K562 (cell line): Measurements from ENCODE around the gene MFSD12. TPM values are rescaled to one million over a fixed set of nuclear protein-coding genes. Genes with fewer than 3 reads are reported as not detected.

Source experiments
- ATAC-seq: fragments of 200-7000 bp; cut with Tn5 transposase; 3 replicates; pipeline ENCODE4 v1.9.1; 2020; ENCODE audit warnings: moderate library complexity
- BruUV-seq: library from RNA; stranded (reverse); fragments of 400-500 nt; replicated peaks from 2 replicates; lab custom pipeline; 2021; lab: Mats Ljungman, UMichigan
- CTCF ChIA-PET: fragments of 300-600 bp; formaldehyde crosslinking; extraction: SDS; loops from one replicate; lab custom pipeline; 2021; ENCODE audit warnings: low intra/inter-chr PET ratio; lab: Yijun Ruan, JAX
- POLR2A ChIA-PET: fragments of 300-600, 350-650 bp; sonication (Branson Sonifier 250); formaldehyde crosslinking; extraction: SDS; loops from one replicate; lab custom pipeline; 2021; ENCODE audit warnings: antibody characterized with exemption, inconsistent platforms; lab: Yijun Ruan, JAX
- DNase-seq, 4 experiments: peaks; one replicate each; pipeline versions ENCODE4 v3.0.0 to v3.0.0-alpha.2; 2011 to 2018; ENCODE audit warnings: low spot score in 3 of 4, mixed read lengths in 3 of 4; ENCODE audit errors: extremely low read depth in 1 of 4
- FAIRE-seq: peaks from 2 replicates; lab custom pipeline; 2011; peaks lifted over from hg19 to GRCh38; lab: Jason Lieb, UNC
- H2AFZ ChIP-seq: 2 replicates; pipeline ENCODE4 v1.6.0; 2011; ENCODE audit warnings: low read depth, low read length, control low read depth, inconsistent platforms
- H3K27ac ChIP-seq: fragments of 200-600 bp; 3 replicates; pipeline ENCODE4 v1.8.0; 2011; ENCODE audit warnings: low read depth, mild to moderate bottlenecking, control low read depth, inconsistent platforms, low read length, moderate library complexity, mixed read lengths; ENCODE audit errors: extremely low read depth
- H3K27me3 ChIP-seq, 2 experiments: fragments of 300-600 bp in 1 of 2; 2 replicates in 1 of 2; 3 replicates in 1 of 2; pipeline versions ENCODE4 v1.6.0 to v1.8.0; 2011; ENCODE audit warnings: inconsistent platforms in 2 of 2, low read length in 2 of 2, mild to moderate bottlenecking in 1 of 2, mixed read lengths in 1 of 2, moderate library complexity in 1 of 2; ENCODE audit not compliant: control insufficient read depth in 2 of 2, insufficient read depth in 2 of 2
- H3K36me3 ChIP-seq: fragments of 300-600 bp; 3 replicates; pipeline ENCODE4 v1.8.0; 2011; ENCODE audit warnings: mild to moderate bottlenecking, low read length, inconsistent platforms; ENCODE audit not compliant: control insufficient read depth, insufficient read depth
- H3K4me1 ChIP-seq, 2 experiments: fragments of 200-600 bp in 1 of 2; replicated peaks in 1 of 2; 2 replicates in 1 of 2; 3 replicates in 1 of 2; pipeline versions ENCODE4 v1.5.1 to v1.8.0; 2011; ENCODE audit warnings: inconsistent platforms in 2 of 2, low read length in 2 of 2, mild to moderate bottlenecking in 1 of 2, mixed read lengths in 1 of 2, moderate library complexity in 1 of 2; ENCODE audit not compliant: control insufficient read depth in 2 of 2, insufficient read depth in 2 of 2
- H3K4me2 ChIP-seq: 2 replicates; pipeline ENCODE4 v1.6.1; 2011; ENCODE audit warnings: low read length, control low read depth, inconsistent platforms, mixed read lengths; ENCODE audit not compliant: insufficient read depth
- H3K4me3 ChIP-seq: fragments of 200-600 bp; sonication (generic), shearing (Covaris generic); 2 replicates; pipeline ENCODE4 v1.5.1; 2016; ENCODE audit warnings: control low read depth, inconsistent platforms
- H3K79me2 ChIP-seq: fragments of 200-600 bp; 3 replicates; pipeline ENCODE4 v1.8.0; 2011; ENCODE audit warnings: low read length, inconsistent platforms; ENCODE audit not compliant: control insufficient read depth, insufficient read depth
- H3K9ac ChIP-seq, 2 experiments: 2 replicates each; pipeline versions ENCODE4 v1.6.0 to v1.6.1; 2011; ENCODE audit warnings: low read depth in 2 of 2, low read length in 2 of 2, control low read depth in 1 of 2, inconsistent platforms in 1 of 2, mild to moderate bottlenecking in 1 of 2, mixed read lengths in 1 of 2; ENCODE audit not compliant: insufficient read depth in 1 of 2
- H3K9me1 ChIP-seq: one replicate; pipeline ENCODE4 v1.6.0; 2011; ENCODE audit warnings: inconsistent platforms, mild to moderate bottlenecking, low read length, moderate library complexity; ENCODE audit not compliant: control insufficient read depth, insufficient read depth
- H3K9me3 ChIP-seq: replicated peaks from 2 replicates; pipeline ENCODE4 v1.5.1; 2011; ENCODE audit warnings: low read depth, low read length, inconsistent platforms; ENCODE audit not compliant: control insufficient read depth, insufficient read depth
- H4K20me1 ChIP-seq: replicated peaks from 2 replicates; pipeline ENCODE4 v1.6.1; 2011; ENCODE audit warnings: low read length, inconsistent platforms, mixed read lengths; ENCODE audit not compliant: control insufficient read depth, insufficient read depth
- ARHGAP35 ChIP-seq: fragments of 450-650 bp; IDR thresholded peaks from 2 replicates; pipeline ENCODE4 v1.6.1; 2018; ENCODE audit not compliant: partially characterized antibody
- EP300 ChIP-seq: IDR thresholded peaks from 2 replicates; pipeline ENCODE4 v1.6.1; 2012; ENCODE audit warnings: low read length, improper control_type of control experiment
- GTF2F1 ChIP-seq: IDR thresholded peaks from 2 replicates; pipeline ENCODE4 v1.6.1; 2011; ENCODE audit warnings: low read depth, low read length, improper control_type of control experiment
- HDAC1 ChIP-seq, 2 experiments: fragments of 450-650 bp; IDR thresholded peaks; 2 replicates each; pipeline ENCODE4 v1.6.1; 2016 to 2017; ENCODE audit warnings: inconsistent platforms in 1 of 2, mild to moderate bottlenecking in 1 of 2, moderate library complexity in 1 of 2
- ID3 ChIP-seq, 2 experiments: fragments of 250-450 bp in 1 of 2; fragments of 450-650 bp in 1 of 2; sonication (Bioruptor Pico) in 1 of 2; IDR thresholded peaks; 2 replicates each; pipeline versions ENCODE4 v1.6.1 to v1.8.0; 2016 to 2021; ENCODE audit warnings: mild to moderate bottlenecking in 2 of 2, moderate library complexity in 2 of 2, missing compliant biosample characterization in 1 of 2, missing genetic modification characterization in 1 of 2
- MAX ChIP-seq: sonication (generic); formaldehyde crosslinking; IDR thresholded peaks from 2 replicates; pipeline ENCODE4 v1.9.0; 2022; ENCODE audit warnings: mild to moderate bottlenecking, missing genetic modification reagents
- MAZ ChIP-seq, 2 experiments: fragments of 450-650 bp in 1 of 2; sonication (generic) in 1 of 2; formaldehyde crosslinking; IDR thresholded peaks in 1 of 2; conservative IDR thresholded peaks in 1 of 2; 2 replicates each; pipeline versions ENCODE4 v1.4.0 to v1.5.0; 2020; ENCODE audit warnings: mild to moderate bottlenecking in 1 of 2, missing genetic modification reagents in 1 of 2
- MCM7 ChIP-seq, 2 experiments: fragments of 450-650 bp; IDR thresholded peaks; 2 replicates each; pipeline ENCODE4 v1.6.1; 2016 to 2018
- NR2F6 ChIP-seq: fragments of 450-650 bp; formaldehyde crosslinking; IDR thresholded peaks from 2 replicates; pipeline ENCODE4 v1.4.0; 2020; ENCODE audit warnings: mild to moderate bottlenecking
- POLR2A ChIP-seq: fragments of 450-650 bp; conservative IDR thresholded peaks from 2 replicates; pipeline ENCODE4 v1.6.1; 2016
- POLR2G ChIP-seq: fragments of 200-400 bp; formaldehyde crosslinking; IDR thresholded peaks from 2 replicates; pipeline ENCODE4 v1.6.1; 2017; ENCODE audit warnings: low read depth, mild to moderate bottlenecking, antibody characterized with exemption, low read length, moderate library complexity
- RB1 ChIP-seq: fragments of 450-650 bp; IDR thresholded peaks from 2 replicates; pipeline ENCODE4 v1.6.1; 2017; ENCODE audit warnings: low read depth, mild to moderate bottlenecking
- RBFOX2 ChIP-seq: fragments of 200-400 bp; formaldehyde crosslinking; IDR thresholded peaks from 2 replicates; pipeline ENCODE4 v1.6.1; 2017; ENCODE audit warnings: low read depth, mild to moderate bottlenecking, low read length, moderate library complexity
- RBM22 ChIP-seq: fragments of 200-400 bp; formaldehyde crosslinking; IDR thresholded peaks from 2 replicates; pipeline ENCODE4 v1.6.1; 2018; ENCODE audit warnings: low read length, low read depth; ENCODE audit not compliant: poor library complexity, severe bottlenecking
- RBM25 ChIP-seq: fragments of 200-400 bp; formaldehyde crosslinking; IDR thresholded peaks from 2 replicates; pipeline ENCODE4 v1.6.1; 2018; ENCODE audit warnings: low read length, low read depth, moderate library complexity; ENCODE audit not compliant: severe bottlenecking
- SMARCC2 ChIP-seq: fragments of 450-650 bp; IDR thresholded peaks from 2 replicates; pipeline ENCODE4 v1.6.1; 2017; ENCODE audit warnings: antibody characterized with exemption, moderate library complexity, mild to moderate bottlenecking, low read depth
- ZC3H11A ChIP-seq: IDR thresholded peaks from 2 replicates; pipeline ENCODE4 v1.6.1; 2012; ENCODE audit warnings: low read depth, low read length, improper control_type of control experiment
- ZFP1 ChIP-seq: fragments of 450-650 bp; formaldehyde crosslinking; IDR thresholded peaks from 2 replicates; pipeline ENCODE4 v1.4.0; 2020; ENCODE audit warnings: mild to moderate bottlenecking, mixed read lengths
- ZNF3 ChIP-seq: fragments of 250-450 bp; sonication (Bioruptor Pico); IDR thresholded peaks from 2 replicates; pipeline ENCODE4 v1.5.0; 2021; ENCODE audit warnings: mild to moderate bottlenecking, moderate library complexity
- ZNF699 ChIP-seq: fragments of 250-450 bp; sonication (Bioruptor Pico); IDR thresholded peaks from 2 replicates; pipeline ENCODE4 v1.8.0; 2021; ENCODE audit warnings: mild to moderate bottlenecking, moderate library complexity; ENCODE audit not compliant: insufficient replicate concordance
- ZZZ3 ChIP-seq: fragments of 450-650 bp; IDR thresholded peaks from 2 replicates; pipeline ENCODE4 v1.6.1; 2016; ENCODE audit warnings: antibody characterized with exemption, mild to moderate bottlenecking, moderate library complexity
- WGBS: fragments of 100-300 bp; shearing (Covaris generic); methylation state at CpG from one replicate; pipeline ENCODE4 v1.1.6; 2016; ENCODE audit warnings: low coverage, mixed read lengths; ENCODE audit not compliant: insufficient coverage; ENCODE audit errors: missing lambda C conversion rate; 5-methylcytosine and 5-hydroxymethylcytosine counted together
- in situ Hi-C: fragments of 300-500 bp; cut with MboI; formaldehyde crosslinking; loops from 4 replicates; pipeline ENCODE4 v1.15.0; 2018; ENCODE audit warnings: inconsistent platforms, mixed read lengths
- intact Hi-C: fragments of 100-400 bp; cut with micrococcal nuclease; formaldehyde crosslinking; loops from 2 replicates; pipeline ENCODE4 v1.14.2; 2022
- polyA plus RNA-seq, 8 experiments: library from polyadenylated mRNA; depleted of rRNA in 4 of 8; stranded (reverse) in 5 of 8; unstranded in 3 of 8; fragments of >200 nt; fragmentation: Nextera tagmentation in 2 of 8; fragmentation: Illumina TruSeq in 1 of 8; extraction: Ambion mirVana in 2 of 8; extraction: Trizol in 1 of 8; gene quantifications; 2 replicates each; pipeline versions ENCODE4 v1.2.1 to v1.2.3, GENCODE V29; 2011 to 2014; ENCODE audit warnings: inconsistent platforms in 1 of 8, missing spikeins in 1 of 8
- total RNA-seq, 7 experiments: library from RNA; depleted of rRNA in 6 of 7; stranded (reverse); fragments of >200 nt in 6 of 7; fragmentation: Illumina TruSeq in 2 of 7; extraction: Trizol in 2 of 7; gene quantifications; 2 replicates each; pipeline versions ENCODE4 v1.2.1 to v1.2.3, GENCODE V29; 2011 to 2021; ENCODE audit warnings: low replicate concordance in 1 of 7

The MFSD12 gene
- total and polyA plus RNA-seq, 9 of the 15 experiments (the other 6 are each of a cell fraction or from before 2014, with no cell fraction given): 0.69 to 112 (median 31.8) TPM

- TF ChIP-seq ZNF699 (CRISPR knock-in tag) (no peak), NR2F6 (CRISPR knock-in tag) (no peak)
Observed at GRCh38 chr19:3539756-3540118, 17.6 kb downstream of the MFSD12 start (continued).

- ChIA-PET CTCF (no interaction called here), POLR2A (interaction anchor here (0.6 to 3.1 kb wide), 5 partner anchors 11 to 236 kb away, joined by 3 to 15 read pairs (median 3); partner anchors contain the start of gene MFSD12)
- Histone ChIP-seq H3K9me3 (no peaks in the 10 kb centered on the region), H3K4me3 (no peak within 1 kb of the TSS), H4K20me1 (0 out of 2 replicates have a peak, but pooled peaks cover 5% of the 10 kb centered on the region), H3K36me3 (peaks cover 35% of the 10 kb centered on the region; the same call in 2 of the 3 replicates), H3K27ac (peak within 1 kb of the TSS; percentile 10; the same call in 2 of the 3 replicates), H2AFZ (no peak within 1 kb of the TSS), H3K9ac (peak within 1 kb of the TSS in 1 of 2 experiments; percentile 74; a peak in 2 of 4 replicates), H3K4me2 (no peak within 1 kb of the TSS), H3K27me3 (no peaks in the 10 kb centered on the region), H3K79me2 (no peaks in the 10 kb centered on the region), H3K4me1 (peaks cover 7 to 53% of the 10 kb centered on the region in 2 experiments; a peak in 3 of 5 replicates), H3K9me1 (no peaks in the 10 kb centered on the region)
- peak; percentile 76 for FAIRE-seq
- DNase-seq: peak; percentile 56 to 66 (median 58)
- 38% methylated on average over 22 of the region's 28 CpGs for WGBS
- intact Hi-C loops: no loop called here
- ATAC-seq: peak; percentile 76
- in situ Hi-C loops: no loop called here
- TSS peak; percentile 31 for BruUV-seq
- TF ChIP-seq MCM7 (IDR thresholded peaks at IDR 0.05) (no peak), RBFOX2 (peak; percentile 26; the same call in 1 of the 2 replicates), RB1 (no peak), ZNF3 (CRISPR knock-in tag) (no peak), MAZ (CRISPR knock-in tag; conservative IDR thresholded peaks at IDR 0.05 in 1 of 2, IDR thresholded peaks at IDR 0.05 in 1 of 2) (0 out of 4 replicates have a peak, but pooled peaks of 1 of the 2 experiments have one; percentile 13), ZFP1 (CRISPR knock-in tag) (no peak), POLR2G (peak; percentile 79), RBM25 (no peak), ARHGAP35 (no peak), ZZZ3 (no peak), HDAC1 (IDR thresholded peaks at IDR 0.05) (no peak), POLR2A (peak; percentile 36), SMARCC2 (no peak), MAX (peak; percentile 42; the same call in 1 of the 2 replicates), ID3 (CRISPR knock-in tag; IDR thresholded peaks at IDR 0.05) (no peak), ID3 (tag; IDR thresholded peaks at IDR 0.05) (no peak), RBM22 (peak; percentile 8), EP300 (no peak), ZC3H11A (no peak), GTF2F1 (no peak)
Observed at GRCh38 chr19:3538965-3539755, 18.2 kb downstream of the MFSD12 start, which contains the start of gene TEKTIP1. TSS of gene TEKTIP1 (plus strand) at chr19:3539174. CDS start at chr19:3539178, 4 bp downstream.
